Fibroblast of the conjunctiva (primary cell): ENCODE data around the gene COMT.
A peak's percentile ranks its signal among the peaks of the same experiment; 100 is the strongest.
"Not testable (repeated sequence)": the region's sequence is repeated elsewhere in the genome, so short reads cannot be mapped to it uniquely, and the experiment has no call there.

ENCODE experiments used
- DNase-seq: peaks from one replicate; pipeline ENCODE4 v3.0.0-alpha.2; 2010; ENCODE audit warnings: low read depth

Gene COMT

GRCh38 chr22:19929586-19930550, 11.7 kb upstream of the COMT start:
- no peak for DNase-seq

GRCh38 chr22:19930551-19931486, 10.8 kb upstream of the COMT start:
- no peak for DNase-seq

- no peak for DNase-seq
Measured at GRCh38 chr22:19931514-19931913, 10.1 kb upstream of the COMT start.

GRCh38 chr22:19932367-19933206, 9.0 kb upstream of the COMT start:
- DNase-seq = no peak

- no peak for DNase-seq
Measured at GRCh38 chr22:19933341-19934241, 8.0 kb upstream of the COMT start.

- not testable (repeated sequence) for DNase-seq
Measured at GRCh38 chr22:19935123-19935718, 6.4 kb upstream of the COMT start.

- no peak for DNase-seq
Measured at GRCh38 chr22:19936513-19936912, 5.1 kb upstream of the COMT start.

- no peak for DNase-seq
Measured at GRCh38 chr22:19937616-19938473, 3.7 kb upstream of the COMT start.

- DNase-seq = no peak
Measured at GRCh38 chr22:19940536-19941364, 822 bp upstream of the COMT start.

- DNase-seq = no peak
Measured at GRCh38 chr22:19942157-19943081, 847 bp downstream of the COMT start.

GRCh38 chr22:19943082-19944026, 1.8 kb downstream of the COMT start:
- peak; percentile 73 for DNase-seq

- DNase-seq = no peak
Measured at GRCh38 chr22:19948057-19948760, 6.6 kb downstream of the COMT start.

GRCh38 chr22:19951346-19951745, 9.8 kb downstream of the COMT start:
- no peak for DNase-seq

GRCh38 chr22:19955241-19956128, 13.9 kb downstream of the COMT start:
- no peak for DNase-seq
